ENCODE data around the gene ADCY1. TPM values are rescaled to one million over a fixed set of nuclear protein-coding genes. Genes with fewer than 3 reads are reported as not detected.

ADCY1 gene
- total RNA-seq, 1 experiment from 2014 or later = not detected

DNA sequence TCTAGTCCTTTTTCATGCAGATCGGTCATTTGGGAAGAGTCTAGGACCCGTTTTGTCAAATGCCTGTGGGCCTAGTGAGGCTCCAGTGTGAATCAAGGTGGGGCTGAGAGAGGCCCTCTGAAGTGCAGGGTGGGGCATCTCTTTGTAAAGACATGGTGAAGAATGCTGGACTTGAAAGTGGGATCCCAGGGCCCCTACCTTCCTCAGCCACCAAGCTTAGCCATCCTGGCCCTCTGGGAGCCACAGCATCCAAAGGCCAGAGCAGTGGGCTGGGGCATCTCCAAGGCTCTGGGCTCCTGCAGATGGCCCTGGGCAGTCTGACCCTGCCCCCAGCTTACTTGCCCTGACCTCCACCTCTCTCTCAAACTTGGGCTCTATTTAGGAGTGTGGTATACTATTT lies 78.5 kb downstream of the ADCY1 start:
- Histone ChIP-seq H3K4me3 (ENCODE audit: low read length) (no peak overlapping the region), H3K9me3 (ENCODE audit: low read length) (no peaks in the 10 kb centered on the region), H3K9me2 (replicated peaks; ENCODE audit: insufficient read depth, low read length) (no peaks in the 10 kb centered on the region), H2AFZ (ENCODE audit: low read length) (no peak overlapping the region), H3K9ac (ENCODE audit: low read length) (no peak overlapping the region), H3K27me3 (ENCODE audit: low read length) (no peaks in the 10 kb centered on the region), H3K36me3 (ENCODE audit: insufficient read depth, low read length) (no peaks in the 10 kb centered on the region), H4K20me1 (ENCODE audit: insufficient read depth, low read depth, low read length) (no peaks in the 10 kb centered on the region), H3K4me1 (ENCODE audit: low read length) (no peaks in the 10 kb centered on the region), H3K4me2 (ENCODE audit: low read depth, low read length, poor library complexity, severe bottlenecking) (no peak overlapping the region), H3K79me2 (ENCODE audit: low read length) (no peaks in the 10 kb centered on the region), H3K27ac (ENCODE audit: low read length) (no peak overlapping the region)
- DNase-seq = no peak

DNA sequence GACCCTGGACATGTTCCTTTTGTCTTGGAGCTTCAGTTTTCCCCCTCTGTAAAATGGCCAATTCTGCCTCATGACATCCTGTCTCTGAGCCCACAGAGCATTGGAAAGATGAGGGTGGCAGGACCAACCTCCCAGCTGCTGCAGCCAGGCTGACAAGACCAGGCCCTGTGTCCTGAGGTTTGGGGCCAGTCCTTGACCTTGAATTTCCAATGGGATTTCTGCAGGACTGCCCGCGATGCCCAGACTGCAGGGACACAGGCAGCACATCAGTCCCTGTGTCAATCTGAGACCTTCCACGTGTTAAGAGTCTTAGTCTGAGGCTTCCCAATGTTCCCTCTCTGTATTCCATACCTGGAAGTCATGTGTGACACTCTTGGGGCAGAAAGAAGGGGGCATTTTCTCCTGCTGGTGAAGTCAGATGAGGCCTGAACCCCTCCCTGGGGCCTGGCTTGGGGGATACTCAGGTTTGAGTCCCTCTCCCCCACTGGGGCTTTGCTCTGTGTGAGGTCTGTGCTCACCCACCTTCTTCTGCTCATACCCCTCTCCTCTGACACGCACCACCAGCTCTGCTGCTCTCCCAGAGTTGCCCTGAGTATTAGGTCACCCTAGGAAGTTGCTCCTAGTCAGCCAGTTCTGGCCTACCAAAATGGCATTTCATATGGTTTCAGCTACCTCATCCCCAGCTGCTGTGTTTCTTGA lies 79.2 kb downstream of the ADCY1 start:
- Histone ChIP-seq H3K36me3 (ENCODE audit: insufficient read depth, low read length) (no peaks in the 10 kb centered on the region), H3K27ac (ENCODE audit: low read length) (no peak overlapping the region), H3K4me2 (ENCODE audit: low read depth, low read length, poor library complexity, severe bottlenecking) (no peak overlapping the region), H3K4me1 (ENCODE audit: low read length) (no peaks in the 10 kb centered on the region), H3K27me3 (ENCODE audit: low read length) (no peaks in the 10 kb centered on the region), H3K9ac (ENCODE audit: low read length) (no peak overlapping the region), H3K79me2 (ENCODE audit: low read length) (no peaks in the 10 kb centered on the region), H3K9me2 (replicated peaks; ENCODE audit: insufficient read depth, low read length) (no peaks in the 10 kb centered on the region), H3K4me3 (ENCODE audit: low read length) (no peak overlapping the region), H4K20me1 (ENCODE audit: insufficient read depth, low read depth, low read length) (no peaks in the 10 kb centered on the region), H3K9me3 (ENCODE audit: low read length) (no peaks in the 10 kb centered on the region), H2AFZ (ENCODE audit: low read length) (no peak overlapping the region)
- no peak for DNase-seq

DNA sequence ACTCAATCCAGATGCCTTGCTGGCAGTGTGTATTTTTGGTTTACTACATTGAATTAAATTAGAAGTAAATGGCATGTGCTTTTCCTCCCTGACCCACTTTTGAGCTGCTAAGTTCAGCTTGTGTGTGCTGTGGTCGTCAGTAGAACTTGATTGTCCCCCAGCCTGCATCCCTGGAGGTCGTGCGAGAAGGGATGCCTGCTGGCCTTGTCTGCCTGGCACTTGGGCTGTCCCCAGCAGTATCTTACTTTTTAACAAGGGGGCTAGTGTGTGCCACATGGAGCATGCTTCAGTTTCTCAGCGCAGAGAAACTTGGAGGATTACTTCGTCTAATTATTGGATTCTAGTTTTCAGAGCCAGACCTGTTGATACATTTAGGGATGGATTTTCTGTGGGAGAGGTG lies 80.2 kb downstream of the ADCY1 start:
- H3K4me1 ChIP-seq (ENCODE audit: low read length) = no peaks in the 10 kb centered on the region
- H3K4me3 ChIP-seq (ENCODE audit: low read length) = no peak overlapping the region
- H2AFZ ChIP-seq (ENCODE audit: low read length) = no peak overlapping the region
- H3K79me2 ChIP-seq (ENCODE audit: low read length) = no peaks in the 10 kb centered on the region
- H3K9me2 ChIP-seq (replicated peaks; ENCODE audit: insufficient read depth, low read length) = no peaks in the 10 kb centered on the region
- no peaks in the 10 kb centered on the region for H4K20me1 ChIP-seq (ENCODE audit: insufficient read depth, low read depth, low read length)
- H3K4me2 ChIP-seq (ENCODE audit: low read depth, low read length, poor library complexity, severe bottlenecking) = no peak overlapping the region
- no peak for DNase-seq
- no peaks in the 10 kb centered on the region for H3K36me3 ChIP-seq (ENCODE audit: insufficient read depth, low read length)
- H3K9me3 ChIP-seq (ENCODE audit: low read length) = no peaks in the 10 kb centered on the region
- H3K9ac ChIP-seq (ENCODE audit: low read length) = no peak overlapping the region
- H3K27me3 ChIP-seq (ENCODE audit: low read length) = no peaks in the 10 kb centered on the region
- H3K27ac ChIP-seq (ENCODE audit: low read length) = no peak overlapping the region

DNA sequence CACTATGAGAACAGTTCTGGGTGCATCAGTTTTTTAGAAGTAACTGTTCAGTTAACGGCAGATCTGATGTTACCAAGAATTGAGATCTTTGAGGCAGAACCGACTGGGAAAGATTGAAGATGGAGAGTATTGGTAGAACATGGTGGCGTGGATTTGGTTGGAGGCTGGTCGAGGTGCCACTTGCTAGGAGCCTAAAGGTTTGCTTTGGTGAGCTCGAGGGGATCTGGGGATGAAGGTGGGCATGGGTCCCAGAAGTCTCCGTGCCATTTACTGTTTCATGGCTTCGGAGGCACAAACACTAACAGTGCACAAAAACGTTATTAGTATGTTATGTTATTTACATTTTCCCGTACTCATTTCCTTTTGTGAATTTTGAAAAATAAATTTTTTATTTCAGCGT lies 81.4 kb downstream of the ADCY1 start:
- Histone ChIP-seq H3K79me2 (ENCODE audit: low read length) (no peaks in the 10 kb centered on the region), H3K9ac (ENCODE audit: low read length) (no peak overlapping the region), H4K20me1 (ENCODE audit: insufficient read depth, low read depth, low read length) (no peaks in the 10 kb centered on the region), H3K4me3 (ENCODE audit: low read length) (no peak overlapping the region), H3K4me1 (ENCODE audit: low read length) (no peaks in the 10 kb centered on the region), H3K9me2 (replicated peaks; ENCODE audit: insufficient read depth, low read length) (no peaks in the 10 kb centered on the region), H3K27ac (ENCODE audit: low read length) (no peak overlapping the region), H3K36me3 (ENCODE audit: insufficient read depth, low read length) (no peaks in the 10 kb centered on the region), H3K4me2 (ENCODE audit: low read depth, low read length, poor library complexity, severe bottlenecking) (no peak overlapping the region), H3K27me3 (ENCODE audit: low read length) (no peaks in the 10 kb centered on the region), H3K9me3 (ENCODE audit: low read length) (no peaks in the 10 kb centered on the region), H2AFZ (ENCODE audit: low read length) (no peak overlapping the region)
- DNase-seq = no peak

DNA sequence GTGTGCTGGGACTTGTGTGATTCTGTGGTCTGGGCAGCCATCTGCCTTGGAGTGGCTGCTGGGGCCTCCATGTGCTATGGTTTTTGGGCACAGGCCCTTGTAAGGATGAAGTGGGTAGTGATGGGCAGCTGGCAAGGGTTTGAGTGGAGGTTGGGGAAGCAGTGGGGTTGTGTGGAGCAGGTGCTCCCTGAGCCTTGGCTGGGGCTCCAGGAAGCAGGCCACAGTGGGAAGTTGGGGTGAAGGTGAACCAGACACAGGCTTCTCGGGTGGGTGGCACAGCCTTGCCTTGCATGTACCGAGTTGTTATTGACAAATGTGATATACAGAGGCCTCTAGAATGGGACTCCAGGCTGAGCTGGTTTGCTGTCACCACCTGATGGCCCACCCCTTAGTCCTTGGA lies 82.3 kb downstream of the ADCY1 start:
- Histone ChIP-seq H3K4me3 (ENCODE audit: low read length) (no peak overlapping the region), H4K20me1 (ENCODE audit: insufficient read depth, low read depth, low read length) (no peaks in the 10 kb centered on the region), H3K4me2 (ENCODE audit: low read depth, low read length, poor library complexity, severe bottlenecking) (no peak overlapping the region), H3K9me2 (replicated peaks; ENCODE audit: insufficient read depth, low read length) (no peaks in the 10 kb centered on the region), H3K4me1 (ENCODE audit: low read length) (no peaks in the 10 kb centered on the region), H2AFZ (ENCODE audit: low read length) (no peak overlapping the region), H3K9me3 (ENCODE audit: low read length) (no peaks in the 10 kb centered on the region), H3K79me2 (ENCODE audit: low read length) (no peaks in the 10 kb centered on the region), H3K27me3 (ENCODE audit: low read length) (no peaks in the 10 kb centered on the region), H3K36me3 (ENCODE audit: insufficient read depth, low read length) (no peaks in the 10 kb centered on the region), H3K9ac (ENCODE audit: low read length) (no peak overlapping the region), H3K27ac (ENCODE audit: low read length) (no peak overlapping the region)
- DNase-seq = no peak

DNA sequence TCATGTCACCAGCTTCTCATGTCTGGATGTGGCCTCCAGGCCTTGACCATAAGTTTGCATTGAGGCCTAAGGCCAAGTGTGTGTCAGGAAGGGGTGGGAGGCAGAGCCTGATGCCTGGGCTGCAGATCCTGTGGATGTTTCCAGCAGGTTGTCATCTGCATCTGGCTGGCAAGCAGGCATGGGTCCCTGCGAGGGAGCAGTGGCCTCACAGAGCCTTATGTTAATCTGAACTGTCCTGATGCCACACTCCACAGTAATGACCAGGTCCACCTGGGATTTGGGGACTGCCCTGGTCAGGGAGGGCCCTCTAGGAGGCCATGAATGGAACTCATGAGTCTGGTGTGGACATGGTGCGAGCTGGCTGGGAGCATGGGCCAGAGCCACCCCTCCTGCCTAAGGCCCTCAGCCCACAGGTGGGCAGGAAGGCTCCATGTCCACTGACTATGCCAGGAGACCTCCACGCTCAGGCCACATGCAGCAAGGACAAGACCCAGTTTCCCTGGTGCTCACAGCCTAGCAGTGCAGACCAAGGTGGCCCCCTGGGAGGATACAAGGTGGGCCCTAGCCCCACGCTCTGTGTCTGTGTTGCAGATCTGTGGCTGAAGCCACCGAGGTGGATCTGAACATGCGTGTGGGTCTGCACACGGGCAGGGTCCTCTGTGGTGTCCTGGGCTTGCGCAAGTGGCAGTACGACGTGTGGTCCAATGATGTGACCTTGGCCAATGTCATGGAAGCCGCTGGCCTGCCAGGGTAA lies 83.1 kb downstream of the ADCY1 start:
- no peak overlapping the region for H3K4me2 ChIP-seq (ENCODE audit: low read depth, low read length, poor library complexity, severe bottlenecking)
- no peaks in the 10 kb centered on the region for H4K20me1 ChIP-seq (ENCODE audit: insufficient read depth, low read depth, low read length)
- H3K27ac ChIP-seq (ENCODE audit: low read length) = no peak overlapping the region

DNA sequence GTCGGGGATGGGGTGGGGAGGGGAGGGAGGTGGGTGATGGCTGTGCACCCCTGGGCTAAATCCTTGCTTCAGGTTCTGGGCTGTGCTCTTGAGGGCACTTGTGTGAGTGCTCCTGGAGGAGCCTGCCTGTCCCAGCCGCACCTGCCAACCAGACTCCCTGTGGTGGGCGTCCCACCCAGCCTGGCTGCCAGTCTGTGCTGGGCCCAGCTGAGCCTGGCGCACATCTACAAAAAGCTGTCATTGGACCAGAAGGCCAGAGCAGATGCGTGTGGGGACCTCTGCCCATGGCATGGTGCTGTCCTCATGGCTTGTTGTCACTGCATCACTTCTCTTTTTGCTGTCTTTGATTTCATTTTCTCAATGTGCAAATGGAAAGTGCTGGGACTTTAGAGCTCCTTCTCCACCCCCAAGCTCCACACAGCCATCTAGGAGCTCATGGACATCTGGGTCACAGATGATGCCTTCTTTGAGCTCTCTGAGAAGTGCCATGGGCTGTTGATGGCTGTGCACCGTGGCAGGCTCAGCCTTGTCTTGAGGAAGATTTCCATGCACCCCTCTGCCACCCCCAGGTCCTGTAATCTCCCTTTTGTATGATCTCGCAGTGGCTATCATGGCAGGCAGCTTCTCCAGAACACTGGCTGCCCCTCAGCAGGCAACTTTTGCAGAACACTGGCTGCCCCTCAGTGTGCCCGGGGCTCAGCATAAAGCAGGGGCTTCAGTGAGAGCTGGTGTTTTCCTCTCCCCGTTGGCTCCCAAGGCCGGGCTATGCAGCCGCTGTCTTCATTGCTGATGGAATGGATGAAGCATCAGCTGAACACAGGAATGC lies 83.9 kb downstream of the ADCY1 start:
- Histone ChIP-seq H3K27ac (ENCODE audit: low read length) (no peak overlapping the region), H3K27me3 (ENCODE audit: low read length) (no peaks in the 10 kb centered on the region), H3K36me3 (ENCODE audit: insufficient read depth, low read length) (no peaks in the 10 kb centered on the region), H3K4me1 (ENCODE audit: low read length) (no peaks in the 10 kb centered on the region), H3K79me2 (ENCODE audit: low read length) (no peaks in the 10 kb centered on the region), H3K9ac (ENCODE audit: low read length) (no peak overlapping the region), H2AFZ (ENCODE audit: low read length) (no peak overlapping the region), H3K9me2 (replicated peaks; ENCODE audit: insufficient read depth, low read length) (no peaks in the 10 kb centered on the region), H3K9me3 (ENCODE audit: low read length) (no peaks in the 10 kb centered on the region), H4K20me1 (ENCODE audit: insufficient read depth, low read depth, low read length) (no peaks in the 10 kb centered on the region), H3K4me3 (ENCODE audit: low read length) (no peak overlapping the region), H3K4me2 (ENCODE audit: low read depth, low read length, poor library complexity, severe bottlenecking) (no peak overlapping the region)
- DNase-seq = no peak

More for the DNA sequence above, 83.1 kb downstream of the ADCY1 start:
- H3K9ac ChIP-seq (ENCODE audit: low read length) = no peak overlapping the region
- no peak for DNase-seq
- H3K9me3 ChIP-seq (ENCODE audit: low read length) = no peaks in the 10 kb centered on the region
- H3K4me3 ChIP-seq (ENCODE audit: low read length) = no peak overlapping the region
- no peaks in the 10 kb centered on the region for H3K4me1 ChIP-seq (ENCODE audit: low read length)
- H3K36me3 ChIP-seq (ENCODE audit: insufficient read depth, low read length) = no peaks in the 10 kb centered on the region
- no peak overlapping the region for H2AFZ ChIP-seq (ENCODE audit: low read length)
- no peaks in the 10 kb centered on the region for H3K27me3 ChIP-seq (ENCODE audit: low read length)
- H3K9me2 ChIP-seq (replicated peaks; ENCODE audit: insufficient read depth, low read length) = no peaks in the 10 kb centered on the region
- no peaks in the 10 kb centered on the region for H3K79me2 ChIP-seq (ENCODE audit: low read length)

Measured in Karpas-422 (cell line).